Measurements from ENCODE around the gene CCDC3. TPM values are rescaled to one million over a fixed set of nuclear protein-coding genes. Genes with fewer than 3 reads are reported as not detected.

CCDC3 gene
- total and polyA plus RNA-seq, 7 donors, result 0.46 to 6.9 (median 3.1) TPM

DNA sequence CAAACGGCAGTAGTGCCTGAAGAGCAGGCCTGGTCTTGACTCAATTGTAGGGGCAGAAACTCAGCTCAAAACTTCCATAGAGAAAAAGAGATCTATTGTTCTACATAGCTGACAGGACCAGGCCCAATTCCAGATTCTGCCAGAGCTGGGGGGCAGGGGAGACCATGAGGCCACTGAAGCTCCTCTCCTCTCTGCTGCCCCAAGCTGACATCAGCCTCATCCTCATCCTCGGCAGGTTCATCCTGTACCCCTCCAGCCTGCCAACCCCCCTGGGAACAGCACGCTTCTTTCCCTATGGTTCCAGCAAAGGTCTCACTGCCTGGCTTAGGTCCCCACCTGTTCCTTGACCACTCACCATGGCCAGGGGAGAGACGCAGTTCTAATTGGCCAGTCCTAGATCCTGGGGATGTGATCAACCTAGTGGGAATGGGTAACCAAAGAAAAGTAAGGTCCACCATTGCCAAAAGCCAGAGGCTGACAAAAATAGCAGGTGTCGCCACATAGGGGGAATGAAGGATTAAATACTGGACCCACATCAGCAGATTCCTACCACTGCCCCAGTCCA is 42.9 kb downstream of the CCDC3 start:
- Histone ChIP-seq H3K27ac (no peak overlapping the region), H3K4me1 (no peaks in the 10 kb centered on the region)
- TF ChIP-seq EP300 (IDR thresholded peaks at IDR 0.05), result no peak
- TF ChIP-seq, protein P1, sequence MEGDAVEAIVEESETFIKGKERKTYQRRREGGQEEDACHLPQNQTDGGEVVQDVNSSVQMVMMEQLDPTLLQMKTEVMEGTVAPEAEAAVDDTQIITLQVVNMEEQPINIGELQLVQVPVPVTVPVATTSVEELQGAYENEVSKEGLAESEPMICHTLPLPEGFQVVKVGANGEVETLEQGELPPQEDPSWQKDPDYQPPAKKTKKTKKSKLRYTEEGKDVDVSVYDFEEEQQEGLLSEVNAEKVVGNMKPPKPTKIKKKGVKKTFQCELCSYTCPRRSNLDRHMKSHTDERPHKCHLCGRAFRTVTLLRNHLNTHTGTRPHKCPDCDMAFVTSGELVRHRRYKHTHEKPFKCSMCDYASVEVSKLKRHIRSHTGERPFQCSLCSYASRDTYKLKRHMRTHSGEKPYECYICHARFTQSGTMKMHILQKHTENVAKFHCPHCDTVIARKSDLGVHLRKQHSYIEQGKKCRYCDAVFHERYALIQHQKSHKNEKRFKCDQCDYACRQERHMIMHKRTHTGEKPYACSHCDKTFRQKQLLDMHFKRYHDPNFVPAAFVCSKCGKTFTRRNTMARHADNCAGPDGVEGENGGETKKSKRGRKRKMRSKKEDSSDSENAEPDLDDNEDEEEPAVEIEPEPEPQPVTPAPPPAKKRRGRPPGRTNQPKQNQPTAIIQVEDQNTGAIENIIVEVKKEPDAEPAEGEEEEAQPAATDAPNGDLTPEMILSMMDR (IDR thresholded peaks at IDR 0.05), result no peak
- TF ChIP-seq POLR2AphosphoS5 (IDR thresholded peaks at IDR 0.05), result no peak
- no peak for TF ChIP-seq POLR2A (IDR thresholded peaks at IDR 0.05)

DNA sequence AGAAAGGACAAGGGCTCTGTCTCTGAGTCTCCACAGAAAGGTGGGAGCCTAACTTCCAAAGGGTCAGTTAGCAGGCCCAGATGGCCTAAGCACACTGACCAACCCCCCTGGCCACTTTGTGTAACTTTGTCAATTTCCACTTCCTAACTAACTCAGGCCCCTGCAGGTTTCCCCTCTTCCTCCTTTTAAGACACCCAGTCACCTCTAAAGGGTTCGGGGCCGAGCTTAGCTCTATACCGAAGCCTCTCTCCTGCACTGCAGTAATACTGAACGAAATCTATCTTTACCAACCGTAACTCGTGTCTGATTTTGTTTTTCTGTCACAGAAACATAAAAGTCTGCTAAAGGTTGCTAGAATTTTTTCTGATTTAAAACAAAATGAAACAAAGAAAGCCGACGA is 44.4 kb downstream of the CCDC3 start:
- Histone ChIP-seq H3K9me3 (peaks cover 0 to 3% (median 0%) of the 10 kb centered on the region in 4 donors), H3K36me3 (no peaks in the 10 kb centered on the region), H3K4me3 (no peak overlapping the region), H3K27ac (no peak overlapping the region), H3K27me3 (no peaks in the 10 kb centered on the region), H3K4me1 (no peaks in the 10 kb centered on the region)
- WGBS, 2 donors, result 90 to 91% methylated on average over 8 of the region's 8 CpGs
- intact Hi-C loops (cut with DNase I), result no loop called here
- no peak for DNase-seq
- TF ChIP-seq POLR2A (IDR thresholded peaks at IDR 0.05) (no peak), POLR2AphosphoS5 (IDR thresholded peaks at IDR 0.05) (no peak), EP300 (IDR thresholded peaks at IDR 0.05) (no peak)
- TF ChIP-seq, protein P1 (IDR thresholded peaks at IDR 0.05), result no peak

More for the DNA sequence above, 42.9 kb downstream of the CCDC3 start:
- Histone ChIP-seq H3K4me3 (no peak overlapping the region), H3K9me3 (no peaks in the 10 kb centered on the region), H3K27me3 (no peaks in the 10 kb centered on the region), H3K36me3 (no peaks in the 10 kb centered on the region)
- intact Hi-C loops (cut with DNase I), result no loop called here
- 93 to 96% methylated on average over 5 of the region's 5 CpGs for WGBS, 2 donors
- DNase-seq, result no peak

DNA sequence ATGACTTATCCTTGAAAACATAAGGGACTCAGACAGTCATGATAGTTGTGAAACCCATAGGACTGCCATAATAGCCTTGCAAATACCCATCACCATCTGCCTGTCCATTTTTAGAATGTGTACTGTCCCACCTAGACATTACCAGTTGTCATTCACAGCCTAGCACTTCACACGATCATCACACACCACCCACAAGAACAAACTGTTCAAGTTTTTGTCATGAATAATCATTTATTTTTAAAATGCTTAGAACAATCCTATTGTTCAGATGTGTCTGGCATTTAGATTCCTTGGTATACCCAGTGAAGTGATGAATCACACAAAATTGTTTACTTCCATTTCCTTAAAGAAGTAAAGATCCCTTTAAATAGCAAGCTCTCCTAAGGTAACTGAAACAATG is 46.6 kb downstream of the CCDC3 start:
- Histone ChIP-seq H3K4me1 (no peaks in the 10 kb centered on the region), H3K9me3 (peaks cover 0 to 3% (median 0%) of the 10 kb centered on the region in 4 donors), H3K4me3 (no peak overlapping the region), H3K36me3 (no peaks in the 10 kb centered on the region), H3K27me3 (no peaks in the 10 kb centered on the region), H3K27ac (no peak overlapping the region)
- TF ChIP-seq EP300 (IDR thresholded peaks at IDR 0.05) (no peak), POLR2A (IDR thresholded peaks at IDR 0.05) (no peak), POLR2AphosphoS5 (IDR thresholded peaks at IDR 0.05) (no peak)
- TF ChIP-seq, protein P1 (IDR thresholded peaks at IDR 0.05), result no peak
- intact Hi-C loops (cut with DNase I), result no loop called here
- 0 to 1% methylated on average over 1 of the region's 1 CpG for WGBS, 2 donors
- no peak for DNase-seq

DNA sequence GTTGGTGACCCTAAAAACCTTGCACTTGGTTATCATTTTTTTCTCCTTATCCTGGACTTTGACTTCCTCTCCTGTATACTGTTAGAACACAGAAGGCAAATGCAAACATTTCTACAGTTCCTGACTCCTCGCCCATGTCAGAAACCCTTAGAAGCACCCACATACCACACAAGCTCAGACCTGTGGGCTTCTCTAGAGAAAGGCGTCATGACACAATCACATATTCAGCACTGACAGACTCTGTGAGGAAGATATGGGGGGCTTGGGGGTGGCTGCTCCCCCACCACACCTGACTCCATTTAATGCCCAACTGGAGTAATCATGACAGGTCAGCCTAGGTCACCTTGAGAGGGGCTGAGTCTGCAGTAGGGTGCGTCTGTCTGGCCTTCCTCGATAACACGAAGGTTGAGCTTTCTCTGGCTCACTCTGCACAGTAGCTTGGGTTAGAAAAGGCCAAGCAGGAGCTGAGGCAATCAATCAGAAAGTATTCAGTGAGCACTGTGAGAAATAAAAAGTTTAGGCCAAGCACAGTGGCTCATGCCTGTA is 50.9 kb downstream of the CCDC3 start:
- WGBS, 2 donors, result 80 to 90% methylated on average over 5 of the region's 5 CpGs
- no peak for DNase-seq

More for the DNA sequence above, 50.9 kb downstream of the CCDC3 start:
- H3K4me3 ChIP-seq, result no peak overlapping the region
- no peak overlapping the region for H3K27ac ChIP-seq
- H3K9me3 ChIP-seq, result peaks cover 0 to 3% (median 0%) of the 10 kb centered on the region in 4 donors
- TF ChIP-seq POLR2A (IDR thresholded peaks at IDR 0.05) (no peak), EP300 (IDR thresholded peaks at IDR 0.05) (no peak), POLR2AphosphoS5 (IDR thresholded peaks at IDR 0.05) (no peak)
- TF ChIP-seq, protein P1 (IDR thresholded peaks at IDR 0.05), result no peak
- H3K4me1 ChIP-seq, result no peaks in the 10 kb centered on the region
- intact Hi-C loops (cut with DNase I), result no loop called here
- H3K36me3 ChIP-seq, result no peaks in the 10 kb centered on the region
- no peaks in the 10 kb centered on the region for H3K27me3 ChIP-seq

Data from sigmoid colon (tissue), 7 donors.